ENCODE results near the gene DUSP1. TPM values are rescaled to one million over a fixed set of nuclear protein-coding genes. Genes with fewer than 3 reads are reported as not detected.
A peak's percentile ranks its signal among the peaks of the same experiment; 100 is the strongest.

DUSP1 gene
- total and polyA plus RNA-seq, 9 of the 15 experiments (the other 6 are each of a cell fraction or from before 2014, with no cell fraction given) = 2.1 to 14.2 (median 8.5) TPM

- no peak for TF ChIP-seq TRIM25 (IDR thresholded peaks at IDR 0.05; ENCODE audit: borderline replicate concordance)
- TF ChIP-seq ZBED1 (IDR thresholded peaks at IDR 0.05) = no peak
- 0 out of 2 replicates have a peak, but pooled peaks have one; percentile 30 for TF ChIP-seq TARDBP (IDR thresholded peaks at IDR 0.05)
- no peak for TF ChIP-seq ZBTB1 (CRISPR knock-in tag; IDR thresholded peaks at IDR 0.05; ENCODE audit: borderline replicate concordance, low read depth)
- peak; percentile 27 for TF ChIP-seq DACH1 (IDR thresholded peaks at IDR 0.05; ENCODE audit: partially characterized antibody)
- TF ChIP-seq NR2C1 (IDR thresholded peaks at IDR 0.05) = no peak
- no peak; the same call in 1 of the 2 replicates for TF ChIP-seq NR2C1 (tag; IDR thresholded peaks at IDR 0.05)
- no peak for TF ChIP-seq ZNF518B (CRISPR knock-in tag; IDR thresholded peaks at IDR 0.05)
- TF ChIP-seq HDAC2 (IDR thresholded peaks at IDR 0.05) = peak; percentile 84
- TF ChIP-seq KDM2B (CRISPR knock-in tag; IDR thresholded peaks at IDR 0.05) = no peak
- TF ChIP-seq, protein P1, sequence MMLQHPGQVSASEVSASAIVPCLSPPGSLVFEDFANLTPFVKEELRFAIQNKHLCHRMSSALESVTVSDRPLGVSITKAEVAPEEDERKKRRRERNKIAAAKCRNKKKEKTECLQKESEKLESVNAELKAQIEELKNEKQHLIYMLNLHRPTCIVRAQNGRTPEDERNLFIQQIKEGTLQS (IDR thresholded peaks at IDR 0.05) = peak; percentile 57
- TF ChIP-seq, protein P1 (CRISPR knock-in tag; conservative IDR thresholded peaks at IDR 0.05) = no peak
- TF ChIP-seq NFE2 (IDR thresholded peaks at IDR 0.05; ENCODE audit: low read depth) = no peak
- no peak for TF ChIP-seq ARID2 (IDR thresholded peaks at IDR 0.05)
- no peak for TF ChIP-seq NFIX (CRISPR knock-in tag; IDR thresholded peaks at IDR 0.05; ENCODE audit: low read depth)
- TF ChIP-seq E2F5 (CRISPR knock-in tag; IDR thresholded peaks at IDR 0.05) = 0 out of 2 replicates have a peak, but pooled peaks have one; percentile 45
- no peak for TF ChIP-seq ZEB2 (IDR thresholded peaks at IDR 0.05)
- 0 out of 2 replicates have a peak, but pooled peaks have one; percentile 23 for TF ChIP-seq MTA1 (IDR thresholded peaks at IDR 0.05; ENCODE audit: borderline replicate concordance)
- TF ChIP-seq RNF2 (IDR thresholded peaks at IDR 0.05) = no peak
- no peak for TF ChIP-seq CEBPG (CRISPR knock-in tag; IDR thresholded peaks at IDR 0.05)
- TF ChIP-seq CEBPG (tag; conservative IDR thresholded peaks at IDR 0.05 in 1 of 2, IDR thresholded peaks at IDR 0.05 in 1 of 2) = peak in 1 of 2 experiments; percentile 31; a peak in 1 of 4 replicates
- 0 out of 4 replicates have a peak, but pooled peaks of 1 of the 2 experiments have one; percentile 7 for TF ChIP-seq HDAC1 (IDR thresholded peaks at IDR 0.05)
- no peak for TF ChIP-seq GTF2F1 (IDR thresholded peaks at IDR 0.05; ENCODE audit: low read depth, low read length)
- peak; percentile 22; the same call in 1 of the 2 replicates for TF ChIP-seq ATF7 (IDR thresholded peaks at IDR 0.05)
- no peak for TF ChIP-seq NR1H2 (CRISPR knock-in tag; IDR thresholded peaks at IDR 0.05)
Observed at GRCh38 chr5:172765766-172766286, 5.2 kb downstream of the DUSP1 start (continued).
